ENCODE data around the gene KRT71. TPM values are rescaled to one million over a fixed set of nuclear protein-coding genes. Genes with fewer than 3 reads are reported as not detected.

KRT71 gene
- total RNA-seq, 1 experiment from 2014 or later, result not detected

DNA sequence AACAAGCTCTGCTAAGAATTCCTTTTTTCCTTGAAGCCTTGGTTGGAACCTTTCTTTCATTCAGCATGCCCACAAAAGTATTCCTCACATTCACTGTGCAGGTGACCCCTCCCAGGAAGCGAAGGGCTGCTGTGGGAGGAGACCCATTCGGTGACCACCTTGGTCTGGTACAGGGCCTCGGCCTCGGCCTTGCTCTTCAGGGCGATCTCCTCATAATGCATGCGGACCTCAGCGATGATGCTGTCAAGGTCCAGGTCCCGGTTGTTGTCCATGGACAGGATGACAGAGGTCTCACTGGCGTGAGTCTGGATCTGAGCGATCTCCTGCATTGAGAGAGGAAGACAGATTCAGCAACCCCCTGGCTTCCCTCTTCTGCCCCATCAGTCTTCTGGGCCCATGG lies 17.6 kb upstream of the KRT71 start:
- POLR2A ChIA-PET (ENCODE audit: unreplicated experiment), result no interaction called here
- H3K4me3 ChIP-seq (ENCODE audit: low read length), result no peak overlapping the region
- CTCF ChIA-PET, result no interaction called here
- no peaks in the 10 kb centered on the region for H3F3A ChIP-seq (ENCODE audit: low read length, unreplicated experiment)
- H3K36me3 ChIP-seq (ENCODE audit: low read depth, low read length), result no peaks in the 10 kb centered on the region
- intact Hi-C loops (cut with micrococcal nuclease), result no loop called here
- H2AFZ ChIP-seq (ENCODE audit: low read length), result no peak overlapping the region
- peaks cover 49% of the 10 kb centered on the region for H3K27me3 ChIP-seq (ENCODE audit: low read length)
- no TSS peak for BruUV-seq (replicated peaks)
- no peak for TF ChIP-seq EZH2phosphoT487 (IDR thresholded peaks at IDR 0.05; ENCODE audit: borderline replicate concordance, low read length)
- TF ChIP-seq, protein P1, sequence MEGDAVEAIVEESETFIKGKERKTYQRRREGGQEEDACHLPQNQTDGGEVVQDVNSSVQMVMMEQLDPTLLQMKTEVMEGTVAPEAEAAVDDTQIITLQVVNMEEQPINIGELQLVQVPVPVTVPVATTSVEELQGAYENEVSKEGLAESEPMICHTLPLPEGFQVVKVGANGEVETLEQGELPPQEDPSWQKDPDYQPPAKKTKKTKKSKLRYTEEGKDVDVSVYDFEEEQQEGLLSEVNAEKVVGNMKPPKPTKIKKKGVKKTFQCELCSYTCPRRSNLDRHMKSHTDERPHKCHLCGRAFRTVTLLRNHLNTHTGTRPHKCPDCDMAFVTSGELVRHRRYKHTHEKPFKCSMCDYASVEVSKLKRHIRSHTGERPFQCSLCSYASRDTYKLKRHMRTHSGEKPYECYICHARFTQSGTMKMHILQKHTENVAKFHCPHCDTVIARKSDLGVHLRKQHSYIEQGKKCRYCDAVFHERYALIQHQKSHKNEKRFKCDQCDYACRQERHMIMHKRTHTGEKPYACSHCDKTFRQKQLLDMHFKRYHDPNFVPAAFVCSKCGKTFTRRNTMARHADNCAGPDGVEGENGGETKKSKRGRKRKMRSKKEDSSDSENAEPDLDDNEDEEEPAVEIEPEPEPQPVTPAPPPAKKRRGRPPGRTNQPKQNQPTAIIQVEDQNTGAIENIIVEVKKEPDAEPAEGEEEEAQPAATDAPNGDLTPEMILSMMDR (conservative IDR thresholded peaks at IDR 0.05; ENCODE audit: low read depth, low read length), result no peak
- TF ChIP-seq EZH2 (IDR thresholded peaks at IDR 0.05; ENCODE audit: low read length, unreplicated experiment), result no peak
- H4K20me1 ChIP-seq (ENCODE audit: low read length), result no peaks in the 10 kb centered on the region
- H3K27ac ChIP-seq (ENCODE audit: low read length), result no peak overlapping the region
- ATAC-seq (no peak), DNase-seq (no peak)
- no peak overlapping the region for H3K9ac ChIP-seq (ENCODE audit: low read length)
- no peaks in the 10 kb centered on the region for H3K79me2 ChIP-seq (ENCODE audit: low read length)
- no peak overlapping the region for H3K4me2 ChIP-seq (ENCODE audit: low read length)
- no peaks in the 10 kb centered on the region for H3K4me1 ChIP-seq (ENCODE audit: insufficient read depth, low read length)
- H3K9me2 ChIP-seq (replicated peaks; ENCODE audit: low read length), result no peaks in the 10 kb centered on the region
- H3K9me3 ChIP-seq (ENCODE audit: low read length), result no peaks in the 10 kb centered on the region

- ATAC-seq (no peak), DNase-seq (no peak)
- Histone ChIP-seq H3K9me2 (replicated peaks; ENCODE audit: low read length) (no peaks in the 10 kb centered on the region), H3K9ac (ENCODE audit: low read length) (no peak overlapping the region), H3K27ac (ENCODE audit: low read length) (no peak overlapping the region), H3K27me3 (ENCODE audit: low read length) (peaks cover 59% of the 10 kb centered on the region), H3K4me3 (ENCODE audit: low read length) (no peak overlapping the region), H3K4me1 (ENCODE audit: insufficient read depth, low read length) (no peaks in the 10 kb centered on the region), H3K79me2 (ENCODE audit: low read length) (no peaks in the 10 kb centered on the region), H3K9me3 (ENCODE audit: low read length) (no peaks in the 10 kb centered on the region), H3K36me3 (ENCODE audit: low read depth, low read length) (no peaks in the 10 kb centered on the region), H4K20me1 (ENCODE audit: low read length) (no peaks in the 10 kb centered on the region), H2AFZ (ENCODE audit: low read length) (no peak overlapping the region), H3K4me2 (ENCODE audit: low read length) (no peak overlapping the region), H3F3A (ENCODE audit: low read length, unreplicated experiment) (no peaks in the 10 kb centered on the region)
- ChIA-PET POLR2A (ENCODE audit: unreplicated experiment) (no interaction called here), CTCF (no interaction called here)
- TF ChIP-seq EZH2phosphoT487 (IDR thresholded peaks at IDR 0.05; ENCODE audit: borderline replicate concordance, low read length), result no peak
- no peak for TF ChIP-seq EZH2 (IDR thresholded peaks at IDR 0.05; ENCODE audit: low read length, unreplicated experiment)
- intact Hi-C loops (cut with micrococcal nuclease), result no loop called here
- no TSS peak for BruUV-seq (replicated peaks)
These were observed 15.2 kb upstream of the KRT71 start for GRCh38 chr12:52568111-52568510.

DNA sequence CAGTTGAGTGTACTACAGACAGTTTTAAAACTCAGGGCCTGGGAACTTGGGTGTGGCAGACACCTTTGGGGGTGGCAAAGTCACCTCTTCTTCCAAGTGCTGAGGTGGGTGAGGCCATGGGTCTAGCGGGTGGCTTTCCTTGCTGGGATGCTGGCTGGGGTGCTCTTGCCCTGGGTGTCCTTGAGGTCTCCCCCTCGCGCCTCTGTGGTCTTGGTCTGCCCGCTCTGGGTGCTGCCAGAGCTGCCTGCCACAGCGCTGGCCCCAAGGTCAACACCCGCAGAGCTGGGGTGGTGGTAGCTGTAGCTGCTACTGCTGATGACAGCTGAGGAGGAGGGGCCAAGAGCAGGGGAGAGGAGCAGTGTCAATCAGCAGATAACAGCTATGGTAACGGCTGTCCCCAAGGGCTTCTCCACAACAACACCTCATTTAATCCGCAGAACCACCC lies 13.9 kb upstream of the KRT71 start:
- Histone ChIP-seq H3K4me3 (ENCODE audit: low read length) (no peak overlapping the region), H3K79me2 (ENCODE audit: low read length) (no peaks in the 10 kb centered on the region), H2AFZ (ENCODE audit: low read length) (no peak overlapping the region), H3K4me1 (ENCODE audit: insufficient read depth, low read length) (no peaks in the 10 kb centered on the region), H3K36me3 (ENCODE audit: low read depth, low read length) (no peaks in the 10 kb centered on the region), H3K4me2 (ENCODE audit: low read length) (no peak overlapping the region), H3K27ac (ENCODE audit: low read length) (no peak overlapping the region), H3F3A (ENCODE audit: low read length, unreplicated experiment) (no peaks in the 10 kb centered on the region), H3K9me3 (ENCODE audit: low read length) (no peaks in the 10 kb centered on the region), H3K27me3 (ENCODE audit: low read length) (peaks cover 54% of the 10 kb centered on the region), H3K9me2 (replicated peaks; ENCODE audit: low read length) (no peaks in the 10 kb centered on the region), H3K9ac (ENCODE audit: low read length) (no peak overlapping the region), H4K20me1 (ENCODE audit: low read length) (no peaks in the 10 kb centered on the region)
- intact Hi-C loops (cut with micrococcal nuclease), result no loop called here
- DNase-seq (no peak), ATAC-seq (no peak)
- TF ChIP-seq EZH2 (IDR thresholded peaks at IDR 0.05; ENCODE audit: low read length, unreplicated experiment) (no peak), EZH2phosphoT487 (IDR thresholded peaks at IDR 0.05; ENCODE audit: borderline replicate concordance, low read length) (no peak)
- TF ChIP-seq, protein P1 (conservative IDR thresholded peaks at IDR 0.05; ENCODE audit: low read depth, low read length), result no peak
- BruUV-seq (replicated peaks), result no TSS peak
- ChIA-PET POLR2A (ENCODE audit: unreplicated experiment) (no interaction called here), CTCF (no interaction called here)
